Stimulated activated CD4-positive, alpha-beta T cell treated with anti-CD3 and anti-CD28 coated beads, Interleukin-2, amount 100 ng/mL, for 4 hours (primary cell): Measurements from ENCODE around the gene TTC27.
"Not testable (repeated sequence)": the region's sequence is repeated elsewhere in the genome, so short reads cannot be mapped to it uniquely, and the experiment has no call there.

Experiments
- DNase-seq: peaks from one replicate; pipeline ENCODE4 v3.0.0-alpha.2; 2020; ENCODE audit warnings: low read depth

The TTC27 gene

GRCh38 chr2:32627814-32628579, at the start of gene TTC27:
TSS of gene TTC27 (plus strand) at chr2:32628050. CDS start at chr2:32628293, 243 bp downstream.
- peak; percentile 94 for DNase-seq

- no peak for DNase-seq
These were observed 36.0 kb upstream of the TTC27 start for GRCh38 chr2:32591669-32592463.

GRCh38 chr2:32594573-32594972, 33.3 kb upstream of the TTC27 start:
- DNase-seq: no peak

GRCh38 chr2:32611366-32611765, 16.5 kb upstream of the TTC27 start:
- DNase-seq: no peak

GRCh38 chr2:32611771-32612170, 16.1 kb upstream of the TTC27 start:
- no peak for DNase-seq

- DNase-seq: no peak
These were observed 13.8 kb upstream of the TTC27 start for GRCh38 chr2:32614084-32614483.

GRCh38 chr2:32617599-32618189, 10.2 kb upstream of the TTC27 start:
- DNase-seq: no peak

GRCh38 chr2:32622570-32623310, 5.1 kb upstream of the TTC27 start:
- DNase-seq: no peak

- no peak for DNase-seq
These were observed 4.5 kb upstream of the TTC27 start for GRCh38 chr2:32623311-32623706.

GRCh38 chr2:32624812-32625211, 3.0 kb upstream of the TTC27 start:
- no peak for DNase-seq

- no peak for DNase-seq
These were observed 1.1 kb upstream of the TTC27 start for GRCh38 chr2:32626639-32627221.

- peak; percentile 1 for DNase-seq
These were observed 423 bp upstream of the TTC27 start for GRCh38 chr2:32627441-32627813.

GRCh38 chr2:32632089-32632488, 4.2 kb downstream of the TTC27 start:
- no peak for DNase-seq

- no peak for DNase-seq
These were observed 5.2 kb downstream of the TTC27 start for GRCh38 chr2:32633040-32633439.

- DNase-seq: not testable (repeated sequence)
These were observed 10.7 kb downstream of the TTC27 start for GRCh38 chr2:32638548-32638947.

GRCh38 chr2:32641180-32641579, 13.3 kb downstream of the TTC27 start:
- DNase-seq: no peak

GRCh38 chr2:32647180-32647651, 19.4 kb downstream of the TTC27 start:
- no peak for DNase-seq

GRCh38 chr2:32652555-32653209, 24.8 kb downstream of the TTC27 start:
- DNase-seq: no peak

- no peak for DNase-seq
These were observed 28.2 kb downstream of the TTC27 start for GRCh38 chr2:32656069-32656468.

- no peak for DNase-seq
These were observed 36.0 kb downstream of the TTC27 start for GRCh38 chr2:32663864-32664263.

GRCh38 chr2:32666704-32667103, 38.9 kb downstream of the TTC27 start:
- no peak for DNase-seq
